Measurements from ENCODE around the gene CLECL1.
A peak's percentile ranks its signal among the peaks of the same experiment; 100 is the strongest.
"Not testable (repeated sequence)": the region's sequence is repeated elsewhere in the genome, so short reads cannot be mapped to it uniquely, and the experiment has no call there.

Gene CLECL1

DNA sequence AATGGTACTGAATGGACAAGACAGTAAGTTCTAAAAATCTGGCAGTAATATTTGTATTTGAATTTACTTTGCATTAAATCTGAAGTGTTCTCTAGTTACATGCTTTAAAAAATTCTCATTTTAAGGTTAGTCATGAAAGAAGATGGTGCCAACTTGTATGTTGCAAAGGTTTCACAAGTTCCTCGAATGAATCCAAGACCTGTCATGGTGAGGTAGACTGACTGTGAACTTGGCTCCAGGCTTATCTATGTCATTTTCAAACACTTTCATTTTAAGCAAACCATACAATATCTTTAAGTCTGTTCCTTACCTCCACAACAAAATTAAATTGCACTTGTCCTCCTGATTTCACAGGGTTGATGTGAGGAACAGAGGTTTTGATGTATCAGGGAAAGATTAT is 40.0 kb downstream of the CLECL1 start:
- no peak for DNase-seq

DNA sequence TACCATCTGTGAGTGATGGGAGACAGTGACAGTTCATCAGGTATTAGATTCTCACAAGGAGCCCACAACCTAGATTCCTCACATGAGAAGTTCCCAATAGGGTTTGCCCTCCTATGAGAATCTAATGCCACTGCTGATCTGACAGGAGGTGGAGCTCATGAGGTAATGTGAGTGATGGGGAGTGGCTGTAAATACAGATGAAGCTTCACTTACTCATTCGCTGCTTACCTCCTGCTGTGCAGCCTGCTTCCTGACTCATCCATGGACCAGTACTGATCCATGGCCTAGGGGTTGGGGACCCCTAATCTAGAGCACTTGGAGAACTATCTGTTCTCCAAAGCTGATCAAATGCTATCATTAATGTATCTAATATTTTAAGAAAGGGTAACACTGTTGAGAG is 45.7 kb downstream of the CLECL1 start:
- DNase-seq: no peak

DNA sequence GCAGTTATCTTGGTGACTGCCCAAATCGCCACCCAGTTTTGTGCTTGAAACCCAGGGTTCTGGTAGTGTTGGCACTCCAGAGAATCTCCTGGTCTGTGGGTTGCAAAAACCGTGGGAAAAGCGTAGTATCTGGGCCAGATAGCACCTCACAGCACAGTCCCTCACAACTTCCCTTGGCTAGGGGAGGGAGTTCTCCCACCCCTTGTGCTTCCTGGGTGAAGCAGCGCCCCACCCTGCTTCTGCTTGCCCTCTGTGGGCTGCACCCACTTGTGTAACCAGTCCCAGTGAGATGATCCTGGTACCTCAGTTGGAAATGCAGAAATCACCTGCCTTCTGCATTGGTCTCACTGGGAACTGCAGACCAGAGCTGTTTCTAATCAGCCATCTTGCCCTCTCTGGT is 47.0 kb downstream of the CLECL1 start:
- no peak for DNase-seq

DNA sequence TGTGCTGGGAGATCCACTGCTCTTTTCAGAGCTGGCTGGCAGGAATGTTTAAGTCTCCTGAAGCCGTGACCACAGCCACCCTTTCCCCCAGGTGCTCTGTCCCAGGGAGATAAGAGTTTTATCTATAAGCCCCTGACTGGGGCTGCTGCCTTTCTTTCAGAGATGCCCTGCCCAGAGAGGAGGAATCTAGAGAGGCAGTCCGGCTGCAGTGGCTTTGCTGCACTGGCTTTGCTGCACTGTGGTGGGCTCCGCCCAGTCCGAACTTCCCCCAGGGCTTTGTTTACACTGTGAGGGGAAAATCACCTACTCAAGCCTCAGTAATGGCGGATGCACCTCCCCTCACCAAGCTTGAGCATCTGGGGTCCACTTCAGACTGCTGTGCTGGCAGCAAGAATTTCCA is 47.5 kb downstream of the CLECL1 start:
- not testable (repeated sequence) for DNase-seq

- not testable (repeated sequence) for DNase-seq
Observed at GRCh38 chr12:9682949-9683348, 49.9 kb downstream of the CLECL1 start.

GRCh38 chr12:9682508-9682907 is 50.4 kb downstream of the CLECL1 start:
- DNase-seq: not testable (repeated sequence)

- DNase-seq: no peak
Observed at GRCh38 chr12:9674226-9674590, 58.7 kb downstream of the CLECL1 start.

- DNase-seq: peak; percentile 21
Observed at GRCh38 chr12:9673404-9674225, 59.3 kb downstream of the CLECL1 start.

Data from suppressor macrophage treated with lipopolysaccharide for 4 hours (primary cell).